SIG-M5 treated with dmso at 0.1 percent for 504 hours (cell line): ENCODE data around the gene MLXIPL.
"Not testable (repeated sequence)": the region's sequence is repeated elsewhere in the genome, so short reads cannot be mapped to it uniquely, and the experiment has no call there.

ENCODE experiments used
- DNase-seq: peaks from one replicate; lab custom pipeline; 2025; ENCODE audit not compliant: unreplicated experiment; lab: John Stamatoyannopoulos, UW

MLXIPL gene

DNA sequence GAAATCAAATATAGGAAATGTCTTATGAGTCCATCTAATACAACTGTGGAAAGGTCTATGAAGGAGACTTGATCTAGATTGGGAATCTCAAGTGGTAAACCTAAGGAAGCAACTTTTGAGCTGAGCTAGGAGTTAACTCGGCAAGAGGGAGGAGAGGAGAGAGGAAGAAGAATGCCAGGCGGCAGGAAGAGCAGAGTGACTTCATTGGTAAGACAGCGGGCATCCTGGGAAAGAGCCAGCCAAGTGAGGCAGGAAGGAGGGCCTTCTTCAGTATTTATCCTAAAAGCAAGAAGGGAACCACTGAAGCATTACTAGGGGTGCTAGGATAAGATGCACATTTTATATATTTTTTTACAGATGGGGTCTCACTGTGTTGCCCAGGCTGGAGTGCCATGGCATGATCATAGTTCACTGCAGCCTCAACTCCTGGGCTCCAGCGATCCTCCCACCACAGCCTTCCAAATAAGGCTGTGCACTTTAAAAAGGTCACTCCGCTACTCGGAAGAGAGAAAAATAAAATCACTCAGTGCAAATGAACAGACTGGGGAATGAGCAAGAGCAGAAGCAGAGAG is 68.8 kb downstream of the MLXIPL start:
- DNase-seq, result no peak

DNA sequence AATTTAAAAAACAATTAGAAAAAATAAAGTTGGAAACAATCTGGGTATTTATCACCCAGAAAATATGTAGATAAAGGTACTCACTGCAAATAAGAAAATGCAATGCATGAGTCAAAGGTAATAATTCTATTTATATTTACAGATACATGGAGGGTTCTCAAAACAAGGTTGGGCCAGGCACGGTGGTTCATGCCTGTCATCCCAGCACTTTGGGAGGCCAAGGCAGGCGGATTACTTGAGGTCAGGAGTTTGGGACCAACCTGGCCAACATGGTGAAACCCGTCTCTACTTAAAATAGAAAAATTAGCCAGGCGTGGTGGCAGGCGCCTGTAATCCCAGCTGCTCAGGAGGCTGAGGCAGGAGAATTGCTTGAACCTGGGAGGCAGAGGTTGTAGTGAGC is 74.2 kb downstream of the MLXIPL start:
- not testable (repeated sequence) for DNase-seq

DNA sequence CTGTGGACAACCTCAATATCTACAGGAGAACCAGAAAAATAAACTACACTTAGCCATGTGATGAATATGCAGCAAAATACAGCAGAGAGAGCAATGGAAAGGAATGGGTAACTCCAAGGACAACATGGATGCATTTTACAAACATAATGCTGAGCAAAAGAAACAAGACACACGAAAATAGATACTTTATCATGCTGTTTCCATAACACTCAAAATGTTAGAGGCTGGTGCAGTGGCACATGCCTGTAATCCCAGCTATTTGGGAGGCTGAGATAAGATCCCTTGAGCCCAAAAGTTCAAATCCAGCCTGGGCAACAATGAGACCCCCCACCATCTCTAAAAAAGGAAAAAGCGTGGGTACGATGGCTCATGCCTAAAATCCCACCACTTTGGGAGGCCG is 75.1 kb downstream of the MLXIPL start:
- no peak for DNase-seq

DNA sequence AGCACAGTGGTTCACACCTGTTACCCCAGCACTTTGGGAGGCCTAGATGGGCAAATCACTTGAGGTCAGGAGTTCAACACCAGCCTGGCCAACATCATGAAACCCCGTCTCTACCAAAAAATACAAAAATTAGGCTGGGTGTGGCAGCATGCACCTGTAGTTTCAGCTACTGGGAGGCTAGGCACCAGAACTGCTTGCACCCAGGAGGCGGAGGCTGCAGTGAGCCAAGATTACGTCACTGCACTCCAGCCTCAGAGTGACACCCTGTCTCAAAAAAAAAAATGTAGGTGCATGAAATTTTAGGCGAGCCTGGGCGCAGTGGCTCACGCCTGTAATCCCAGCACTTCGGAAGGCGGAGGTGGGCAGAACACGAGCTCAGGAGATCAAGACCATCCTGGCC is 76.5 kb downstream of the MLXIPL start:
- DNase-seq, result no peak

DNA sequence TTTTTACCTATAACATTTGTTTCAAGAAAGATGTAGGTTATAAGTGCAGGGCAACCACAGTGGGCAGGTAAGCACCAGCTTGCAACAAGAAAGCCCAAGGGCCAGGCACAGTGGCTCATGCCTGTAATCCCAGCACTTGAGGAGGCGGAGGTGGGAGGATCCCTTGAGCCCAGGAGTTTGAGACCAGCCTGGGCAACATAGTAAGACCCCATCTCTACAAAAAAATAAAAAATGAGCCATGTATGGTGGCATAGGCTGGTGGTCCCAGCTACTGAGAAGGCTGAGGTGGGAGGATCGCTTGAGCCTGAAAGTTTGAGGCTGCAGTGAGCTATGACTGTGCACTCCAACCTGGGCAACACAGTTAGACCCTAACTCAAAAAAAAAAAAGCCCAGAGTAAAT is 79.6 kb downstream of the MLXIPL start:
- no peak for DNase-seq
